HFF-Myc (cell line): ENCODE measurements around the gene AGPAT4.

ENCODE experiments used
- DNase-seq: peaks from one replicate; pipeline ENCODE4 v3.0.0-alpha.2; 2011; ENCODE audit warnings: low read depth; ENCODE audit errors: extremely low read depth
- H3K4me3 ChIP-seq: replicated peaks from 2 replicates; pipeline ENCODE4 v1.5.1; 2011; ENCODE audit warnings: low read depth, mild to moderate bottlenecking, control low read depth, low read length
- CTCF ChIP-seq: IDR thresholded peaks from 2 replicates; pipeline ENCODE4 v1.5.1; 2012; ENCODE audit warnings: mild to moderate bottlenecking, low read depth, low read length, control low read depth; ENCODE audit errors: missing control alignments

AGPAT4 gene

DNA sequence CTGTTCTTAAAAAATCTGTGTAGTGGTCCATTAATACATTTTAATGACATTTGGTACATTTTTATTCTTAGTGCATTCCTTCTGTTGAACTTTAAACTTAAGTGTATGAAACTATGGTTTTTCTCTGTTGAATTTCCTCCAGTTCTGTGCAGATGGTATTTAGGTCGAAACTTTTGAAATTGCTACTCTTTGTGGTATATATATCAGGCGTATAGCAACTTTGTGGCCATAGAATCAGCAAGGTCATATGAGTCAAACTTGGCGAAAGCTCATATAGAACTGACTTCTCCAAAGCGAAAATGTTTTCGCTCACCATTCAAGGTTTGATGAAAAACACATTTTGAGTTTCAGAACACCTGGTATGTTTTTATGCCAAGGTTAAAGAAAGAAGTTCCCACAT is 188.6 kb downstream of the AGPAT4 start:
- no peak for TF ChIP-seq CTCF
- no peak overlapping the region for H3K4me3 ChIP-seq
- DNase-seq: no peak

GRCh38 chr6:161082215-161082614 is 191.6 kb downstream of the AGPAT4 start:
- no peak for TF ChIP-seq CTCF
- no peak overlapping the region for H3K4me3 ChIP-seq
- DNase-seq: no peak

DNA sequence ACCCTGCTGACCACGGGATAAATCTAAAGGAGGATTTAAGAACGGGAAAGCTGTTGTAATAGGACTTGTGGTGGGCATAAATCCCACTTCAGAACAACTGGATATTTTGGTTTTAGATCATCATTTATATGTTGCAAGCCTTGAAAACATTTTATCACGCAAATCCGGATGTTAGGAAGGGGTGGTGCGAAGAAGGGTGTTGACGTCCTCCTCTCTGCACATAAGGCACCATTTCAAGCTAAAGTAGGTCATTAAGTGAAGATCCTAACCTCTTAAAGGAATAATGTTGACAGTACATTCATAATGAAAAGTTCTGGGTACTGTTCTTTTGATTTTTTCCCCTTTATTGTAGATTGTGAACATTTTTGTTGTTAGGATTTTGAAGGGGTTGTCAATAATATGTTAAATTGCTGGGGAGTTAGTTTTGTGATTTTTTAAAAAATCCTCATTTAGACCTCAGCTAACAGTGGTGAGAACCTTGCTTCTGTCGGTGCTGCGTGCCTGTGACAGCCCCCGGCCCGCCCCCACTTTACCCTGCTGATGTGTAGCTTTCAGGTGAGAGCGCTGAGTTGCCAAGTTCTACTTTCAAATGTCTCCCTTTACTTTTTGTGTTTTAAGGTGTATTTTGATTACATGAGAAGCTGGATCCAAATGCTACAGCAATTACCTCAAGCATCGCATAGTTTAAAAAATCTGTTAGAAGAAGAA is 193.4 kb downstream of the AGPAT4 start:
- no peak for DNase-seq
- TF ChIP-seq CTCF: no peak
- no peak overlapping the region for H3K4me3 ChIP-seq
